Smooth muscle cell (in vitro differentiated cells): Measurements from ENCODE around the gene VPS54. TPM values are rescaled to one million over a fixed set of nuclear protein-coding genes. Genes with fewer than 3 reads are reported as not detected.

ENCODE experiments used
- DNase-seq: peaks from one replicate; lab custom pipeline; 2025; ENCODE audit not compliant: unreplicated experiment; lab: John Stamatoyannopoulos, UW
- H2AFZ ChIP-seq: fragments of 200-600 bp; sonication (generic); 2 replicates; pipeline ENCODE4 v1.6.0; 2016; ENCODE audit warnings: antibody characterized with exemption, low read depth, mild to moderate bottlenecking
- H3F3A ChIP-seq: fragments of 200-600 bp; sonication (generic); 2 replicates; pipeline ENCODE4 v1.6.0; 2017; ENCODE audit warnings: antibody characterized with exemption, low read depth
- H3K27ac ChIP-seq: fragments of 200-600 bp; sonication (generic); 2 replicates; pipeline ENCODE4 v1.5.1; 2016; ENCODE audit warnings: low read depth, mild to moderate bottlenecking
- H3K27me3 ChIP-seq: fragments of 200-600 bp; sonication (generic); 2 replicates; pipeline ENCODE4 v1.6.1; 2016; ENCODE audit warnings: low read depth, mild to moderate bottlenecking
- H3K36me3 ChIP-seq: fragments of 200-600 bp; sonication (generic); 2 replicates; pipeline ENCODE4 v1.5.1; 2016; ENCODE audit warnings: low read depth
- H3K4me1 ChIP-seq: fragments of 200-600 bp; sonication (generic); 2 replicates; pipeline ENCODE4 v1.5.1; 2016; ENCODE audit warnings: low read depth
- H3K4me2 ChIP-seq: fragments of 200-600 bp; sonication (generic); 2 replicates; pipeline ENCODE4 v1.6.0; 2016; ENCODE audit warnings: mild to moderate bottlenecking
- H3K4me3 ChIP-seq: fragments of 200-600 bp; sonication (generic); 2 replicates; pipeline ENCODE4 v1.5.1; 2016; ENCODE audit warnings: mild to moderate bottlenecking
- H3K79me2 ChIP-seq: fragments of 200-600 bp; sonication (generic); 2 replicates; pipeline ENCODE4 v1.6.0; 2016; ENCODE audit warnings: low read depth, mild to moderate bottlenecking
- H3K9ac ChIP-seq: fragments of 200-600 bp; sonication (generic); 2 replicates; pipeline ENCODE4 v1.6.0; 2016; ENCODE audit warnings: low read depth
- H3K9me3 ChIP-seq: fragments of 200-600 bp; sonication (generic); replicated peaks from 2 replicates; pipeline ENCODE4 v1.5.1; 2016; ENCODE audit warnings: low read depth
- H4K20me1 ChIP-seq: fragments of 200-600 bp; sonication (generic); 2 replicates; pipeline ENCODE4 v1.6.0; 2016; ENCODE audit warnings: low read depth
- CTCF ChIP-seq: fragments of 200-600 bp; sonication (generic); IDR thresholded peaks from 2 replicates; pipeline ENCODE4 v1.5.1; 2017; ENCODE audit warnings: borderline replicate concordance, mild to moderate bottlenecking, antibody characterized with exemption; ENCODE audit not compliant: insufficient read depth, poor library complexity, severe bottlenecking
- WGBS: methylation state at CpG from one replicate; pipeline ENCODE4 v1.1.7; 2016; ENCODE audit warnings: low lambda C conversion rate; 5-methylcytosine and 5-hydroxymethylcytosine counted together
- polyA plus RNA-seq: library from polyadenylated mRNA; unstranded; fragments of >200 nt; fragmentation: Nextera tagmentation; extraction: Ambion mirVana; gene quantifications from 2 replicates; pipeline ENCODE4 v1.2.1, GENCODE V29; 2016
- total RNA-seq: library from RNA; depleted of rRNA; stranded (reverse); fragments of >200 nt; gene quantifications from 2 replicates; pipeline ENCODE4 v1.2.3, GENCODE V29; 2014

The VPS54 gene
- total and polyA plus RNA-seq, 2 experiments from 2014 or later, result 12.8 to 36.9 TPM

GRCh38 chr2:63879876-63880433 is 139.3 kb downstream of the VPS54 start:
- H2AFZ ChIP-seq, result no peak overlapping the region
- H3K27ac ChIP-seq, result no peak overlapping the region
- H3K4me2 ChIP-seq, result no peak overlapping the region
- H3K4me3 ChIP-seq, result no peak overlapping the region
- no peak for DNase-seq
- H4K20me1 ChIP-seq, result peaks cover 76% of the 10 kb centered on the region
- peaks cover 7% of the 10 kb centered on the region for H3F3A ChIP-seq
- H3K36me3 ChIP-seq, result peaks cover 19% of the 10 kb centered on the region
- no peak overlapping the region for H3K9ac ChIP-seq
- TF ChIP-seq CTCF, result no peak
- no peaks in the 10 kb centered on the region for H3K9me3 ChIP-seq
- WGBS, result 95% methylated on average over 2 of the region's 2 CpGs
- no peaks in the 10 kb centered on the region for H3K4me1 ChIP-seq
- peaks cover 26% of the 10 kb centered on the region for H3K79me2 ChIP-seq
- H3K27me3 ChIP-seq, result no peaks in the 10 kb centered on the region

- Histone ChIP-seq H3K9ac (no peak overlapping the region), H4K20me1 (peaks cover 74% of the 10 kb centered on the region), H2AFZ (no peak overlapping the region), H3F3A (no peaks in the 10 kb centered on the region), H3K27me3 (no peaks in the 10 kb centered on the region), H3K9me3 (no peaks in the 10 kb centered on the region), H3K4me3 (no peak overlapping the region), H3K79me2 (peaks cover 38% of the 10 kb centered on the region), H3K4me1 (no peaks in the 10 kb centered on the region), H3K4me2 (no peak overlapping the region), H3K36me3 (peaks cover 10% of the 10 kb centered on the region), H3K27ac (no peak overlapping the region)
- DNase-seq, result no peak
- 97% methylated on average over 1 of the region's 1 CpG for WGBS
- no peak for TF ChIP-seq CTCF
These were observed 140.7 kb downstream of the VPS54 start for GRCh38 chr2:63878486-63878885.

GRCh38 chr2:63876311-63876710 is 142.9 kb downstream of the VPS54 start:
- H3K9me3 ChIP-seq, result no peaks in the 10 kb centered on the region
- TF ChIP-seq CTCF, result no peak
- H2AFZ ChIP-seq, result no peak overlapping the region
- H3K4me2 ChIP-seq, result peak overlapping the region; percentile 7
- peaks cover 45% of the 10 kb centered on the region for H3K79me2 ChIP-seq
- no peaks in the 10 kb centered on the region for H3K36me3 ChIP-seq
- no peaks in the 10 kb centered on the region for H3K4me1 ChIP-seq
- H3K4me3 ChIP-seq, result no peak overlapping the region
- peaks cover 71% of the 10 kb centered on the region for H4K20me1 ChIP-seq
- WGBS, result 57% methylated on average over 5 of the region's 5 CpGs
- H3F3A ChIP-seq, result no peaks in the 10 kb centered on the region
- no peak overlapping the region for H3K9ac ChIP-seq
- no peak for DNase-seq
- H3K27ac ChIP-seq, result peak overlapping the region; percentile 22
- no peaks in the 10 kb centered on the region for H3K27me3 ChIP-seq
